ENCODE measurements around the gene KCTD17.

DNA sequence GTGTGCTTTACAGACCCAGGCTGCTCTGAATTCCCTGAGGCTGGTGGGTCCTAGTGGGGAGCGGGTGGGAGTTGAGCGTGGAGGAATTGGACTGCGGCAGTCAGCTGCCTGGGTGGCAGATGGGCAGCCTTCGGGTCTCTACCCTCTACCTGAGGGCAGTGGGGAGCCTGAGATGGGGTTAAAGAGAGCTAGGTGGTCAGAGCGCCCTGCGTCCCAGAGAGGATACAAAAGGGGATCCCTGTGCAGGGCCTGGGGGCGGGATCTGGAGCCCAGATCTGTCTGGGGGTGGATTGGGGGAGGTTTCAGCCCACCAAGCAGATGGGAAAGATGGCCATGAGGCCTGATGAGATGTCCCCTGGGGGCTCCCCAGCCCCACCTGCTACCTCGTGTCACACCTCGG, 18.2 kb downstream of the KCTD17 start:
- TF ChIP-seq, protein P1, sequence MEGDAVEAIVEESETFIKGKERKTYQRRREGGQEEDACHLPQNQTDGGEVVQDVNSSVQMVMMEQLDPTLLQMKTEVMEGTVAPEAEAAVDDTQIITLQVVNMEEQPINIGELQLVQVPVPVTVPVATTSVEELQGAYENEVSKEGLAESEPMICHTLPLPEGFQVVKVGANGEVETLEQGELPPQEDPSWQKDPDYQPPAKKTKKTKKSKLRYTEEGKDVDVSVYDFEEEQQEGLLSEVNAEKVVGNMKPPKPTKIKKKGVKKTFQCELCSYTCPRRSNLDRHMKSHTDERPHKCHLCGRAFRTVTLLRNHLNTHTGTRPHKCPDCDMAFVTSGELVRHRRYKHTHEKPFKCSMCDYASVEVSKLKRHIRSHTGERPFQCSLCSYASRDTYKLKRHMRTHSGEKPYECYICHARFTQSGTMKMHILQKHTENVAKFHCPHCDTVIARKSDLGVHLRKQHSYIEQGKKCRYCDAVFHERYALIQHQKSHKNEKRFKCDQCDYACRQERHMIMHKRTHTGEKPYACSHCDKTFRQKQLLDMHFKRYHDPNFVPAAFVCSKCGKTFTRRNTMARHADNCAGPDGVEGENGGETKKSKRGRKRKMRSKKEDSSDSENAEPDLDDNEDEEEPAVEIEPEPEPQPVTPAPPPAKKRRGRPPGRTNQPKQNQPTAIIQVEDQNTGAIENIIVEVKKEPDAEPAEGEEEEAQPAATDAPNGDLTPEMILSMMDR (IDR thresholded peaks at IDR 0.05; ENCODE audit: low read depth, low read length, missing input control), result no peak
- no peak for TF ChIP-seq EGR1 (IDR thresholded peaks at IDR 0.05; ENCODE audit: low read depth in 2 of 2)
- no peak for TF ChIP-seq TAF1 (conservative IDR thresholded peaks at IDR 0.05)
- no peak for TF ChIP-seq ZBTB33 (IDR thresholded peaks at IDR 0.05)
- TF ChIP-seq MAX (IDR thresholded peaks at IDR 0.05), result no peak
